H1 (cell line): ENCODE results near the gene CST7. TPM values are rescaled to one million over a fixed set of nuclear protein-coding genes. Genes with fewer than 3 reads are reported as not detected.

ENCODE experiments used
- CTCF ChIA-PET: fragments of 300-600 bp; sonication (Branson Sonifier 250); formaldehyde crosslinking; loops from one replicate; lab custom pipeline; 2021; ENCODE audit not compliant: partially characterized antibody; lab: Charles Lee
- POLR2A ChIA-PET: fragments of 300-600 bp; sonication (Branson Sonifier 250); formaldehyde crosslinking; loops from one replicate; lab custom pipeline; 2021; ENCODE audit warnings: inconsistent platforms; ENCODE audit not compliant: partially characterized antibody; lab: Charles Lee
- DNase-seq, 2 experiments: peaks; one replicate each; pipeline versions ENCODE4 v3.0.0 to v3.0.0-alpha.2; 2010 to 2022; ENCODE audit warnings: low spot score in 2 of 2, low read depth in 1 of 2, mixed read lengths in 1 of 2
- FAIRE-seq: peaks from 2 replicates; lab custom pipeline; 2011; peaks lifted over from hg19 to GRCh38; lab: Jason Lieb, UNC
- H2AFZ ChIP-seq: 2 replicates; pipeline ENCODE4 v1.8.1; 2012; ENCODE audit warnings: low read length, inconsistent platforms
- H2AK5ac ChIP-seq: 2 replicates; pipeline ENCODE4 v1.6.1; 2013; ENCODE audit warnings: low read depth, low read length
- H2BK120ac ChIP-seq: replicated peaks from 2 replicates; pipeline ENCODE3; 2013; ENCODE audit warnings: low read depth, low read length, inconsistent platforms
- H2BK12ac ChIP-seq: 2 replicates; pipeline ENCODE4 v1.6.1; 2013; ENCODE audit warnings: low read depth, low read length
- H2BK15ac ChIP-seq: 2 replicates; pipeline ENCODE4 v1.6.1; 2013; ENCODE audit warnings: low read length
- H2BK20ac ChIP-seq: 2 replicates; pipeline ENCODE4 v1.6.1; 2013; ENCODE audit warnings: low read length
- H2BK5ac ChIP-seq: 2 replicates; pipeline ENCODE4 v1.6.1; 2013; ENCODE audit warnings: low read depth, low read length
- H3K14ac ChIP-seq: 2 replicates; pipeline ENCODE4 v1.6.1; 2013; ENCODE audit warnings: inconsistent platforms; ENCODE audit not compliant: insufficient read length
- H3K18ac ChIP-seq: 2 replicates; pipeline ENCODE4 v1.6.1; 2013; ENCODE audit warnings: low read length; ENCODE audit errors: extremely low read depth
- H3K23ac ChIP-seq: 2 replicates; pipeline ENCODE4 v1.6.1; 2013; ENCODE audit warnings: inconsistent platforms; ENCODE audit not compliant: insufficient read length
- H3K23me2 ChIP-seq: 2 replicates; pipeline ENCODE4 v1.6.1; 2013; ENCODE audit warnings: low read depth, low read length
- H3K27ac ChIP-seq: 2 replicates; pipeline ENCODE4 v1.6.1; 2011; ENCODE audit warnings: low read depth, low read length, inconsistent platforms
- H3K27me3 ChIP-seq, 4 experiments: replicated peaks in 1 of 4; 1 replicate in 1 of 4; 2 replicates in 3 of 4; pipeline versions ENCODE4 v1.6.1 to v1.8.1; 2011 to 2013; ENCODE audit warnings: low read length in 3 of 4, mild to moderate bottlenecking in 3 of 4, inconsistent platforms in 2 of 4, mixed read lengths in 2 of 4, moderate library complexity in 1 of 4; ENCODE audit not compliant: control insufficient read depth in 3 of 4, insufficient read depth in 3 of 4; ENCODE audit errors: extremely low read depth in 1 of 4
- H3K36me3 ChIP-seq, 4 experiments: 2 replicates each; pipeline versions ENCODE4 v1.6.1 to v1.8.1; 2011 to 2013; ENCODE audit warnings: mild to moderate bottlenecking in 4 of 4, low read length in 3 of 4, moderate library complexity in 2 of 4, control low read depth in 1 of 4, inconsistent platforms in 1 of 4; ENCODE audit not compliant: insufficient read depth in 4 of 4, control insufficient read depth in 2 of 4
- H3K4ac ChIP-seq: replicated peaks from 2 replicates; pipeline ENCODE3; 2013; ENCODE audit warnings: low read length, low read depth, mixed read lengths, inconsistent platforms; ENCODE audit not compliant: insufficient read length
- H3K4me1 ChIP-seq, 4 experiments: replicated peaks in 1 of 4; 1 replicate in 1 of 4; 2 replicates in 3 of 4; pipeline versions ENCODE4 v1.6.1 to v1.8.1; 2011 to 2013; ENCODE audit warnings: low read length in 3 of 4, inconsistent platforms in 2 of 4, mixed read lengths in 1 of 4; ENCODE audit not compliant: insufficient read depth in 4 of 4, control insufficient read depth in 3 of 4
- H3K4me2 ChIP-seq, 2 experiments: 2 replicates each; pipeline versions ENCODE4 v1.6.1 to v1.8.1; 2011 to 2013; ENCODE audit warnings: low read depth in 2 of 2, low read length in 2 of 2, control low read depth in 1 of 2, inconsistent platforms in 1 of 2, mild to moderate bottlenecking in 1 of 2; ENCODE audit not compliant: insufficient read depth in 1 of 2
- H3K4me3 ChIP-seq, 4 experiments: fragments of 200-600, 300-600 bp in 1 of 4; sonication (generic), shearing (Covaris generic), sonication (Bioruptor Twin) in 1 of 4; 2 replicates each; pipeline versions ENCODE4 v1.5.1 to v1.8.1; 2011 to 2016; ENCODE audit warnings: low read length in 4 of 4, low read depth in 3 of 4, control low read depth in 2 of 4, inconsistent platforms in 2 of 4, mild to moderate bottlenecking in 2 of 4, mixed read lengths in 1 of 4, moderate library complexity in 1 of 4; ENCODE audit not compliant: insufficient read depth in 2 of 4; ENCODE audit errors: extremely low read depth in 1 of 4
- H3K56ac ChIP-seq: replicated peaks from 2 replicates; pipeline ENCODE3; 2013; ENCODE audit warnings: low read depth, mild to moderate bottlenecking, mixed read lengths, low read length, inconsistent platforms; ENCODE audit not compliant: insufficient read length
- H3K79me1 ChIP-seq: 2 replicates; pipeline ENCODE4 v1.6.1; 2013; ENCODE audit warnings: low read depth, low read length, control low read depth
- H3K79me2 ChIP-seq, 2 experiments: 2 replicates each; pipeline versions ENCODE4 v1.6.1 to v1.8.1; 2012 to 2013; ENCODE audit warnings: low read length in 2 of 2, mild to moderate bottlenecking in 2 of 2, inconsistent platforms in 1 of 2; ENCODE audit not compliant: insufficient read depth in 2 of 2, control insufficient read depth in 1 of 2
- H3K9ac ChIP-seq, 4 experiments: replicated peaks in 1 of 4; 1 replicate in 1 of 4; 2 replicates in 3 of 4; pipeline versions ENCODE4 v1.6.1 to v1.8.1; 2011 to 2013; ENCODE audit warnings: low read depth in 3 of 4, low read length in 3 of 4, control low read depth in 2 of 4, mild to moderate bottlenecking in 2 of 4, moderate library complexity in 2 of 4, inconsistent platforms in 1 of 4; ENCODE audit errors: extremely low read depth in 1 of 4
- H3K9me3 ChIP-seq, 2 experiments: 2 replicates each; pipeline versions ENCODE4 v1.6.1 to v1.8.1; 2012 to 2013; ENCODE audit warnings: mild to moderate bottlenecking in 2 of 2, moderate library complexity in 2 of 2, control low read depth in 1 of 2, inconsistent platforms in 1 of 2, low read depth in 1 of 2, low read length in 1 of 2, mixed read lengths in 1 of 2; ENCODE audit not compliant: insufficient read depth in 2 of 2
- H4K20me1 ChIP-seq, 2 experiments: replicated peaks in 1 of 2; 2 replicates each; pipeline versions ENCODE3 to v1.8.1; 2011 to 2013; ENCODE audit warnings: inconsistent platforms in 2 of 2, low read length in 2 of 2, mild to moderate bottlenecking in 1 of 2; ENCODE audit not compliant: insufficient read depth in 2 of 2, control insufficient read depth in 1 of 2
- H4K5ac ChIP-seq: 2 replicates; pipeline ENCODE4 v1.6.1; 2013; ENCODE audit warnings: low read length, low read depth, mixed read lengths, inconsistent platforms; ENCODE audit not compliant: insufficient read length
- H4K8ac ChIP-seq: 2 replicates; pipeline ENCODE4 v1.8.0; 2013; ENCODE audit warnings: mild to moderate bottlenecking, moderate library complexity, low read length, inconsistent platforms; ENCODE audit not compliant: insufficient read depth; ENCODE audit errors: extremely low read depth
- H4K91ac ChIP-seq: replicated peaks from 2 replicates; pipeline ENCODE3; 2013; ENCODE audit warnings: low read length, mixed read lengths, inconsistent platforms; ENCODE audit not compliant: insufficient read length
- CHD2 ChIP-seq: IDR thresholded peaks from 2 replicates; pipeline ENCODE4 v1.6.1; 2012; ENCODE audit warnings: low read length, improper control_type of control experiment
- HDAC2 ChIP-seq, 2 experiments: fragments of 300-600 bp in 1 of 2; sonication (generic) in 1 of 2; IDR thresholded peaks; 2 replicates each; pipeline ENCODE4 v1.6.1; 2011 to 2012; ENCODE audit warnings: low read depth in 2 of 2, low read length in 2 of 2, mild to moderate bottlenecking in 2 of 2, moderate library complexity in 2 of 2, borderline replicate concordance in 1 of 2, inconsistent platforms in 1 of 2
- HDAC6 ChIP-seq: IDR thresholded peaks from one replicate; pipeline ENCODE4 v1.7.1; 2012; ENCODE audit warnings: low read depth, mild to moderate bottlenecking, inconsistent platforms, low read length, moderate library complexity
- KDM1A ChIP-seq: fragments of 200-600, 300-600 bp; sonication (generic); IDR thresholded peaks from 2 replicates; pipeline ENCODE4 v1.7.1; 2016; ENCODE audit warnings: mild to moderate bottlenecking, low read length, borderline replicate concordance
- RAD21 ChIP-seq, 2 experiments: IDR thresholded peaks in 1 of 2; conservative IDR thresholded peaks in 1 of 2; 2 replicates each; pipeline ENCODE4 v1.6.1; 2011; ENCODE audit warnings: low read depth in 2 of 2, low read length in 2 of 2, improper control_type of control experiment in 1 of 2, inconsistent platforms in 1 of 2, mild to moderate bottlenecking in 1 of 2, moderate library complexity in 1 of 2
- RFX5 ChIP-seq: IDR thresholded peaks from 2 replicates; pipeline ENCODE4 v1.6.1; 2011; ENCODE audit warnings: low read depth, low read length, improper control_type of control experiment, borderline replicate concordance
- SAP30 ChIP-seq: fragments of 300-600 bp; sonication (generic); IDR thresholded peaks from 2 replicates; pipeline ENCODE4 v1.7.1; 2012; ENCODE audit warnings: low read length, moderate library complexity, mild to moderate bottlenecking, inconsistent platforms; ENCODE audit not compliant: insufficient read depth, insufficient replicate concordance
- WGBS, 2 experiments: shearing (Covaris generic) in 1 of 2; methylation state at CpG; one replicate each; pipeline versions ENCODE4 v1.1.6 to v1.1.7; 2013 to 2015; ENCODE audit warnings: low lambda C conversion rate in 2 of 2, mixed read lengths in 2 of 2, inconsistent platforms in 1 of 2, low coverage in 1 of 2, missing lambda C conversion rate in 1 of 2; ENCODE audit not compliant: insufficient replicate concordance in 2 of 2, insufficient coverage in 1 of 2, insufficient read length in 1 of 2; ENCODE audit errors: extremely low coverage in 1 of 2, missing lambda C conversion rate in 1 of 2; 5-methylcytosine and 5-hydroxymethylcytosine counted together
- polyA plus RNA-seq, 7 experiments: library from polyadenylated mRNA; depleted of rRNA in 3 of 7; stranded (reverse) in 5 of 7; unstranded in 2 of 7; fragments of >200 nt in 5 of 7; fragments of 200-250 nt in 2 of 7; gene quantifications; 1 replicate in 5 of 7; 2 replicates in 1 of 7; 4 replicates in 1 of 7; pipeline versions ENCODE4 v1.2.1 to v1.2.3, GENCODE V29; 2011 to 2013; ENCODE audit warnings: missing spikeins in 2 of 7, mixed read lengths in 2 of 7
- total RNA-seq: library from RNA; stranded (reverse); fragmentation: NEBNext Ultra II Directional; extraction: Animal tissue kit (Norgen Biotek cat#: 25700); gene quantifications from 2 replicates; pipeline ENCODE4 v1.2.1, GENCODE V29; 2021
- TF ChIP-seq, protein P1 (sequence below): IDR thresholded peaks from 2 replicates; pipeline ENCODE4 v1.6.1; 2012; ENCODE audit warnings: inconsistent platforms
- TF ChIP-seq, protein P2 (sequence below): IDR thresholded peaks from 2 replicates; pipeline ENCODE4 v1.6.1; 2012; ENCODE audit warnings: low read length, inconsistent platforms

Gene CST7
- total and polyA plus RNA-seq, 2 of the 8 experiments (the other 6 are each of a cell fraction or from before 2014, with no cell fraction given): not detected

DNA sequence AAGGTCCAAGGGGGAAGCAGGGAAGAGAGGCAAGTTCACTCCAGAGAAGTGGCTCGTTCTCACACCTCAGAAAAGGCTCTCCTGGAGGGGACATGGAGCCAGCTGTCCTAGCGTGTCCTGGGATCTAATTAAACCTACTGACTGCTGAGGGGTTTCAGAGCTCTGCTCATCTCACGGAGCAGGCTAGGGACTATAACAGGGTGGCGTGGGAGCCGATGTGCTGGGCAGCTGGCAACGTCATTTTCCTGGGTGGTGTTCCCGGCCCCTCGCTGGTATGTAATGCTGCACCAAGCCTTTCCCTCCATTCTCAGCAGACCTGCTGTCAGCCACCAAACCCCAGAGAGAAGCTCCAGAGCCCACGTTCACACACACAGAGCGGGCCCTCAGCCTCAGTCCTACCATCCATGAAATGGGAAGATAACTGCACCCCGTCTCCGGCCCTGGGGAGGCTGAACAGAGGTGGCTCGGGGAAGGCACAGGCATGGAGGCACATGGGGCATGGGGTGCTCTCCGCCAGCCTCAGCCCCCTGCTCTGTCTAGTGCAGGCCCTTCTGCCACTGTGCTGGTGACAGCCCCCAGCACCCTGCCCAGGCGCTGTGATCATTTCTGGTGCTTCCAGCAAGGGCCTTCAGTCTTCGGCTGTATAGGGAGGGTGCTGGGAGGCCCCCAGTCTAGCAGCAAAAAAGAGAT is 1.9 kb downstream of the CST7 start:
- ChIA-PET CTCF (interaction anchor here (0.8 to 1.3 kb wide), 5 partner anchors 12 to 199 kb away, joined by 3 to 5 read pairs (median 4); no protein-coding TSS in a partner anchor), POLR2A (no interaction called here)
- Histone ChIP-seq H3K23me2 (no peaks in the 10 kb centered on the region), H4K5ac (no peak overlapping the region), H2BK120ac (no peak overlapping the region), H4K91ac (peak overlapping the region; percentile 19), H3K79me1 (no peaks in the 10 kb centered on the region), H3K27me3 (no peaks in the 10 kb centered on the region), H3K4me2 (no peak overlapping the region), H3K18ac (no peak overlapping the region), H3K27ac (no peak overlapping the region), H2BK15ac (no peak overlapping the region), H3K4me3 (no peak overlapping the region), H2BK5ac (no peak overlapping the region), H3K4me1 (peaks cover 0 to 2% (median 0%) of the 10 kb centered on the region in 4 experiments; a peak in 1 of 7 replicates), H2AFZ (no peak overlapping the region), H3K9ac (no peak overlapping the region), H3K9me3 (no peaks in the 10 kb centered on the region), H4K8ac (peak overlapping the region; percentile 51; the same call in 1 of the 2 replicates), H3K14ac (no peak overlapping the region), H2BK20ac (no peak overlapping the region), H2BK12ac (no peak overlapping the region), H3K23ac (no peak overlapping the region), H3K36me3 (no peaks in the 10 kb centered on the region), H2AK5ac (no peak overlapping the region), H4K20me1 (peaks cover 0 to 3% of the 10 kb centered on the region in 2 experiments), H3K56ac (no peak overlapping the region), H3K79me2 (no peaks in the 10 kb centered on the region), H3K4ac (no peak overlapping the region)
- no peak for FAIRE-seq
- 91% methylated on average over 16 of the region's 16 CpGs; no CpG with 5 or more reads in 1 of the 2 experiments for WGBS, 2 experiments
- peak in 1 of 2 experiments; percentile 43 for DNase-seq
- TF ChIP-seq KDM1A (no peak), HDAC6 (no peak), CHD2 (no peak), RAD21 (IDR thresholded peaks at IDR 0.05 in 1 of 2, conservative IDR thresholded peaks at IDR 0.05 in 1 of 2; ENCODE audit: low read depth in 2 of 2, low read length in 2 of 2) (no peak), SAP30 (no peak), HDAC2 (IDR thresholded peaks at IDR 0.05; ENCODE audit: borderline replicate concordance in 1 of 2, low read depth in 2 of 2, low read length in 2 of 2) (no peak), RFX5 (no peak)
- TF ChIP-seq, protein P1, sequence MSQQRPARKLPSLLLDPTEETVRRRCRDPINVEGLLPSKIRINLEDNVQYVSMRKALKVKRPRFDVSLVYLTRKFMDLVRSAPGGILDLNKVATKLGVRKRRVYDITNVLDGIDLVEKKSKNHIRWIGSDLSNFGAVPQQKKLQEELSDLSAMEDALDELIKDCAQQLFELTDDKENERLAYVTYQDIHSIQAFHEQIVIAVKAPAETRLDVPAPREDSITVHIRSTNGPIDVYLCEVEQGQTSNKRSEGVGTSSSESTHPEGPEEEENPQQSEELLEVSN: no peak
- TF ChIP-seq, protein P2, sequence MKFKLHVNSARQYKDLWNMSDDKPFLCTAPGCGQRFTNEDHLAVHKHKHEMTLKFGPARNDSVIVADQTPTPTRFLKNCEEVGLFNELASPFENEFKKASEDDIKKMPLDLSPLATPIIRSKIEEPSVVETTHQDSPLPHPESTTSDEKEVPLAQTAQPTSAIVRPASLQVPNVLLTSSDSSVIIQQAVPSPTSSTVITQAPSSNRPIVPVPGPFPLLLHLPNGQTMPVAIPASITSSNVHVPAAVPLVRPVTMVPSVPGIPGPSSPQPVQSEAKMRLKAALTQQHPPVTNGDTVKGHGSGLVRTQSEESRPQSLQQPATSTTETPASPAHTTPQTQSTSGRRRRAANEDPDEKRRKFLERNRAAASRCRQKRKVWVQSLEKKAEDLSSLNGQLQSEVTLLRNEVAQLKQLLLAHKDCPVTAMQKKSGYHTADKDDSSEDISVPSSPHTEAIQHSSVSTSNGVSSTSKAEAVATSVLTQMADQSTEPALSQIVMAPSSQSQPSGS: no peak
